T-helper 9 cell (primary cell): ENCODE data around the gene KIF3B.
"Not testable (repeated sequence)": the region's sequence is repeated elsewhere in the genome, so short reads cannot be mapped to it uniquely, and the experiment has no call there.

Experiments used
- DNase-seq: peaks from one replicate; pipeline ENCODE4 v3.0.0-alpha.2; 2020

Gene KIF3B

GRCh38 chr20:32249030-32249738 is 28.3 kb upstream of the KIF3B start:
- no peak for DNase-seq

GRCh38 chr20:32251470-32251869 is 26.0 kb upstream of the KIF3B start:
- DNase-seq = no peak

DNA sequence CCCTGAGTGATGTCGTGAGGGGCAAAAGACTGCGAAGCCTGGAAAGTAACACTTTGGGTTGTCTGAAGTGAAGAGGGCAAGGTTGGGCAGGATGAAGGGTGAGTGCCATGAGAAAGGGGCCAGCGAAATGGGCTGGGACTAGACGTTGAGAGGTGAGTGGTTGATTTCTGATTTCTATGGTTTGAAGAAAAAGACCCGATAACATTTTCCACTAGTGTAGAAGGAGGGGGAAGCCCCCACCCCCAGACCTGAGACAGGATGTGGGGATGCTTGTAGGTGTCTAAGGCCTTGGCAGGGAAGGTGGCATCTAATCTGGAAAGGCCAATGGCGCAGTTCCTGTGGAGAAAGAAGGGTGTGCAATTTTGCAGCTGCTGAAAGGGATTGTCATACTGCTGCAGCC is 25.3 kb upstream of the KIF3B start:
- no peak for DNase-seq

DNA sequence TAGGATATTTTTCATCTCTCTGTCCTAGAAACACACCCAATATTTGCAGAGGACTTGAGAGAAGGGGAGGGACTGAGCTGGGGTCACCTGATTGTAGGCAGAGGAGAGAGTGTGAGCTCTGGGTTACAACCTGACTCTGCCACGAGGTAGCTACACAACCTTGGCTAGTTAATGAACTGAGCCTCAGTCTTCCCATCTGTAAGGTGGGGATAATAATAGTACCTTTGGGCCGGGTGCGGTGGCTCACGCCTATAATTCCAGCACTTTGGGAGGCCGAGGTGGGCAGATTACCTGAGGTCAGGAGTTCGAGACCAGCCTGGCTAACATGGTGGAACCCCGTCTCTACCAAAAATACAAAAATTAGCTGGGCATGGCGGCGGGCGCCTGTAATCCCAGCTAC is 16.5 kb upstream of the KIF3B start:
- DNase-seq = not testable (repeated sequence)

DNA sequence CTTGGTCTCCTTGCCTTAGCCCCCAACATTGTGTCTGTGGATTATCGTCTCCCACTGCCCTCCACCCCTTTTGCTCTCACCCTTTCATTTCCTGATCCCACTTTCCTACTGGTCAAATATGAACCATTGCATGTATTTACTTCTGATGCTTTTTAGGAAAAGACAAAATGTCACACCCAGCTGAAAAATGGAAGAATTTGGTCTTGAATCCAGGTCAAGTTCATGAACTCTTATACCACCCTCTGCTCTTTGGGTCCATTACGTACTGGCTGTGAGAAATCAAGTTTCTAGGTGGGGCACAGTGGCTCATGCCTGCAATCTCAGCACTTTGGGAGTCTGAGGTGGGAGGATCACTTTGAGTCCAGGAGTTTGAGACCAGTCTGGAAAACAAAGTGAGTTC is 15.8 kb upstream of the KIF3B start:
- no peak for DNase-seq

- no peak for DNase-seq
Measured at GRCh38 chr20:32263398-32263954, 14.0 kb upstream of the KIF3B start.

GRCh38 chr20:32271620-32272019 is 5.8 kb upstream of the KIF3B start:
- no peak for DNase-seq

DNA sequence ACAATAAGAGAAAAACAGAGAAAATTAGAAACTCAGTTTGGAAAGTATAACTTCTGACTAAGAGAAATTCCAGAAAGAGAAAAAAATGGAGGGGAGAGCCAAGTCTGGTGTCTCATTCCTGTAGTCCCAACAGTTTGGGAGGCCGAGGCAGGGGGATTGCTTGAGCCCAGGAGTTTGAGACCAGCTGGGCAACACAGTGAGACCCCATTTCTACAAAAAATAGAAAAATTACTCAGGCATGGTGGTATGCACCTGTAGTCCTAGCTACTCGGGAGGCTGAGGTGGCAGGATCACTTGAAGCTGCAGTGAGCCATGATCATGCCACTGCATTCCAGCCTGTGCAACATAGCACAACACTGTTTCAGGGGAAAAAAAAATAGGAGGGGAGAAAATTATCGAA is 3.1 kb upstream of the KIF3B start:
- no peak for DNase-seq

GRCh38 chr20:32275163-32275562 is 2.3 kb upstream of the KIF3B start:
- not testable (repeated sequence) for DNase-seq

GRCh38 chr20:32278199-32278643 is 770 bp downstream of the KIF3B start:
- DNase-seq = no peak

GRCh38 chr20:32281711-32282110 is 4.3 kb downstream of the KIF3B start:
- DNase-seq = no peak

- no peak for DNase-seq
Measured at GRCh38 chr20:32282461-32282860, 5.0 kb downstream of the KIF3B start.

DNA sequence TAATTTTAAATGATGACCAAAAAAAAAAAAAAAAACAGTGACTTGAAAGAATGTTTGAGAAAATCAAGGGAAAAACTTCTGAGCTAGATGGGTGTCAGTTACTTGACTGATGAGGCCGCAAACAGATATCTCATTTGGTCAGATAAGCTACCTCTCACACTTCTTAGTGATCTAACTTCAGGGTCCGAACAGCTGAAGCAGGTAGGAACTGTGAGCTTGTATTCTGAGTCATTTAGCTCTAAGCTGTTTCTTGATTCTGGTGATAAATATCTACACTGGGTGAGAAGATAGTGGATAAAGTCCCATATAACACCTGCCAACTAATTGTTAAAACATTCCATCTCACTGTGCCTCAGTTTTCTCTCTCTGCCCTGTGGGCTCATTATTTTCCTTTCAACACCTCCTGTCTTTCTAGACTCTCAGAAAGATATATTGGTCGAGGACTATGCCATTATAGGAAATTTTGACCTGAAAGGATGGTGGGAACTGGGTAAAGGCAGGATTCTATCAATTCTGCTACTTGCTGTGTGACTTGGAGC is 7.7 kb downstream of the KIF3B start:
- no peak for DNase-seq

DNA sequence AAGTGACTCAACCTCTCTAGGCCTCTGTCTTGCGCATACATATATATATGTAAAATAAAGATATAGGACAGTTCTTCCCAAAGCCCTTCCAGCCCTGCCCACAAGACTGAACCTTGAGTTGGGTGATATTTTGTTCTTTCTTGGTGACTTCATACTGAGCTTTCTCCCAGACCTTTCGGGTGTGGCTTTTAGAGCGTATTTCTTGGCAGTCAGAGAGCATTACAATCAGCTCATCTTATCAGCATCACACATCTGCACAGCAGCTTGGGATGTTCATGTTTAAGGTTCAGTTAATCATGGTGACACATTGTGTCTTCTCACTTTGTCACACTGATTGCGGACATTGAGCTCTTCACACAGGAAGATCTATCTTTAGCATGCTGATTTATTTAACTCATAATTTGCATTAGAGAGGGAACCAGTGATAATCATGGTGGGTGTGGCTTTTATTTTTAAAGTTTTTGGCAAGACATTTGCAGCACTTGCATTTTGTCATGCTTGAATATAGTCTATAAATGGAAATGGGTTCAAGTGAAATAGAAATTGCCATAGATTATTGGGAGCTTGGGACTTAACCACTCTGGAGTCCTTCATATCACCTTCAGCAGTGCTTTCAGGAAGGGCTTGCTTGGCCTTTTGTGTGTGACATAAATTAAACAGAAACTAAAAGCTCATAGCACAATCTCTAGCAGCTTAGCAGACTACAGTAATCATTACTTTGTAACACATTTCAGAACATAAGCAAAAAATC is 8.3 kb downstream of the KIF3B start:
- no peak for DNase-seq

DNA sequence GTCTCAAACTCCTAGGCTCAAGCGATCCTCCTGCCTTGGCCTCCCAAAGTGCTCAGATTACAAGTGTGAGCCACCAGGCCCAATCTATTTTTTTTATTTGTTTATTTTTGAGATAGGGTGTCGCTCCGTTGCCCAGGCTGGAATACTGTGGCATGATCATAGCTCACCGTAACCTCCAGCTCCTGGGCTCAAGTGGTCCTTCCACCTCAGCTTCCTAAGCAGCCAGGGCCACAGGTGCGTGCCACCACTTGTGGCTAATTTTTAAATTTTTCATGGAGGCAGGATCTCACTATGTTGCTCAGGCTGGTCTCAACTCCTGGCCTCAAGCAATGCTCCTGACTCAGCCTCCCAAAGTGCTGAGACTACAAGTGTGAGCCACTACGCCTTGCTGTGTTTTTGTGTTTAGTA is 9.8 kb downstream of the KIF3B start:
- no peak for DNase-seq

DNA sequence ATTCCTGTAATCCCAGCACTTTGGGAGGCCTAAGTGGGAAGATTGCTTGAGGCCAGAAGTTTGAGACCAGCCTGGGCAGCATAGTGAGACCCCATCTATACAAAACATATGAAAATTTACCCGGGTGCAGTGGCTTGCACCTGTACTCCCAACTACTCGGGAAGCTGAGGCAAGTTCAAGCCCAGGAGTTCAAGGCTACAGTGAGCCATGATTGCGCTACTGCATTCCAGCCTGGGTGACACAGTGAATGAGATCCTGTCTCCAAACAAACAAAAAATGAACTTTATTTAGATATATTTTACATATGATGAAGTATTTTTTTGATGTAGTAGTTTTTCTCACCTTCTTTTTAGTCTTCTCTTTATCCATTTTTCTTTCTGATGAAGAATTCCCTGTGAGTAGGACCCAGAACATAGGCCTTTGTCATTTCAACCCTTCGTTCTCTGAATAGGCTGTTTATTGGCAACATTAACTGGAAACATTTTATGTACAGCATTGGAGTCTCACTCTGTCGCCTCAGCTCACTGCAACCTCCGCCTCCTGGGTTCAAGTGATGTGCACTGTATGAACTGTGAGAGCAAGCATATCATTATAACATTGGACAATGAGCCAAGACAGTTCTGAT is 10.9 kb downstream of the KIF3B start:
- DNase-seq = no peak

DNA sequence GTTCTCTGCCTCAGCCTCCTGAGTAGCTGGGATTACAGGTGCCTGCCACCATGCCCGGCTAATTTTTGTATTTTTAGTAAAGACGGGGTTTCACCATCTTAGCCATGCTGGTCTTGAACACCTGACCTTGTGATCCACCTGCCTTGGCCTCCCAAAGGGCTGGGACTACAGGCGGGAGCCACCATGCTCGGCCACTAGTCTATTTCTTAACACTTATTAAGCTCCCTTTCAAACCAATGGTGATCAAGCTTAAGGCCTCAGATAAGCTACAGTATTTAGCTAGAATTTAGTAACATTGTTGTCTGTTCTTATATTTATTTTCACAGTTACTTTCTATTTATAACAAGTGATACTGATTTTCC is 11.8 kb downstream of the KIF3B start:
- not testable (repeated sequence) for DNase-seq

- DNase-seq = no peak
Measured at GRCh38 chr20:32289661-32290431, 12.4 kb downstream of the KIF3B start.

- no peak for DNase-seq
Measured at GRCh38 chr20:32291166-32291565, 13.7 kb downstream of the KIF3B start.

DNA sequence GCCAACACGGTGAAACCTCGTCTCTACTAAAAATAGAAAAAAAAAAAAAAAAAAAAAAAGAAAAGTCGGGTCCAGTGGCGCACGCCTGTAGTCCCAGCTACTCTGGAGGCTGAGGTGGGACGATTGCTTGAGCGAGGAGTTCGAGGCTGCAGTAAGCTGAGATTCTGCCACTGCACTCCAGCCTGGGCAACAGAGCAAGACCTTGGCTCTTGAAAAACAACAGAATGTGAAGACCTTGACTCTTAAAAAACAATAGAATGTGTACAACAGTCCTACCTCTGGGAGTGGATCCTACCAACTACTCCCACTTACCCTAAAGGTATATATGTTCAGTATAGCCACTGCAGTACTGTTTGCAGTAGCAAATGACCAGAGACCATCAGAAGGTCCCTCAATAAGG is 15.1 kb downstream of the KIF3B start:
- no peak for DNase-seq

DNA sequence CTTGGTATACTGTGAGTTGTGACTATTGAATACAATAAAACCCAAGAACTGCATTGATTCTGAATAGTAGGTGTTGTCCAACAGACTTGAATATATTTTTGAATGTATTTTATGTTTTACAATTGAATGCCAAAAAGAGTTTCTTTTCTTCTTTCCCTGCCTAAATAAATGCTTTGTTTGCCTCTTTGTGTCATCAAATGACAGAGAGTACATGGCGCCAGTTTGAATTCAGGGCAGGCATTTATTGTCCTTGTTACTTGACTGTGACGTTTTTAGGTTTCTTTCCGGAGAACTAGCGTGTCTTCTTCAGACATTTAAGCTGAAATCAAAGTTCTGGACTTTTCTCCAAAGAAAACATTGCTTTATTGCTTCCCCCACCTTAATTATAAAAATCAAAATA is 16.6 kb downstream of the KIF3B start:
- no peak for DNase-seq

GRCh38 chr20:32296412-32296811 is 19.0 kb downstream of the KIF3B start:
- DNase-seq = no peak
